NCI-H1092 (cell line): ENCODE data around the gene ARRDC1.
"Not testable (repeated sequence)": the region's sequence is repeated elsewhere in the genome, so short reads cannot be mapped to it uniquely, and the experiment has no call there.

ENCODE experiments used
- DNase-seq: peaks from one replicate; lab custom pipeline; 2025; lab: John Stamatoyannopoulos, UW

Gene ARRDC1

GRCh38 chr9:137613738-137614523 lies 8.4 kb downstream of the ARRDC1 start:
- no peak for DNase-seq

GRCh38 chr9:137614631-137615386 lies 9.3 kb downstream of the ARRDC1 start:
- DNase-seq, result no peak

- no peak for DNase-seq
These were observed 9.9 kb downstream of the ARRDC1 start for GRCh38 chr9:137615387-137615871.

- peak; percentile 79 for DNase-seq
These were observed 12.9 kb downstream of the ARRDC1 start, which contains the start of gene EHMT1 for GRCh38 chr9:137618105-137619067. EHMT1 (plus strand) TSS chr9:137619005; CDS start chr9:137619029, 24 bp downstream.

- DNase-seq, result no peak
These were observed 14.0 kb downstream of the ARRDC1 start for GRCh38 chr9:137619240-137620047.

GRCh38 chr9:137620048-137620405 lies 14.5 kb downstream of the ARRDC1 start:
- DNase-seq, result no peak

- no peak for DNase-seq
These were observed 15.1 kb downstream of the ARRDC1 start for GRCh38 chr9:137620581-137620980.

GRCh38 chr9:137621131-137621757 lies 15.8 kb downstream of the ARRDC1 start:
- DNase-seq, result no peak

- DNase-seq, result not testable (repeated sequence)
These were observed 16.7 kb downstream of the ARRDC1 start for GRCh38 chr9:137622211-137622610.

GRCh38 chr9:137626464-137626863 lies 21.0 kb downstream of the ARRDC1 start:
- DNase-seq, result no peak

- not testable (repeated sequence) for DNase-seq
These were observed 21.9 kb downstream of the ARRDC1 start for GRCh38 chr9:137627406-137627805.

- no peak for DNase-seq
These were observed 24.6 kb downstream of the ARRDC1 start for GRCh38 chr9:137630126-137630525.

- DNase-seq, result no peak
These were observed 25.2 kb downstream of the ARRDC1 start for GRCh38 chr9:137630679-137631078.

- DNase-seq, result no peak
These were observed 26.1 kb downstream of the ARRDC1 start for GRCh38 chr9:137631345-137632229.

- DNase-seq, result no peak
These were observed 27.0 kb downstream of the ARRDC1 start for GRCh38 chr9:137632230-137633161.

- no peak for DNase-seq
These were observed 28.5 kb downstream of the ARRDC1 start for GRCh38 chr9:137634016-137634415.

GRCh38 chr9:137638680-137639079 lies 33.2 kb downstream of the ARRDC1 start:
- no peak for DNase-seq

GRCh38 chr9:137639303-137640051 lies 34.0 kb downstream of the ARRDC1 start:
- DNase-seq, result no peak
